ENCODE results near the gene TINAGL1. TPM values are rescaled to one million over a fixed set of nuclear protein-coding genes. Genes with fewer than 3 reads are reported as not detected.

The TINAGL1 gene
- total and polyA plus RNA-seq, 2 experiments from 2014 or later = 1.1 to 3.5 TPM

DNA sequence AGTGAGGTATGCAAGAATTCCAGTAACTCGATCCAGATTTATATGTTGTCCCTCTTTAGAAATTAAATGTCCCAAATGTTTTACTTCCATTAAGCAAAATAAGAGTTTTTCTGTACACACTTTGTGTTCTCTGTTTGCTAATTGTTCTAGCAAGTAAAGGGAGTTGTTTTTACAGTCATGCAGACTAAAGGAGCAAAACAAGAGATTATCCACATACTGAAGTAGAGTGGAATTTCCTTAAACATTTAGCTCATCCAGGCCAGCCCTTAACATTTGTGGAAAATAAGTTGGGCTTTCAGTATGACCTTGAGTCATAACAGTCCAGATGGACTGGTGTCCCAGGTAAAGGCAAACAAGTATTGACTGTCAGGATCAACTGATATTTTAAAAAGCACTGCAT is 44.1 kb upstream of the TINAGL1 start:
- Histone ChIP-seq H4K20me1 (ENCODE audit: insufficient read depth) (no peaks in the 10 kb centered on the region), H3F3A (ENCODE audit: insufficient read depth) (peaks cover 26% of the 10 kb centered on the region; the same call in 1 of the 2 replicates), H3K79me2 (ENCODE audit: insufficient read depth) (no peaks in the 10 kb centered on the region), H3K9ac (no peak overlapping the region), H3K4me1 (ENCODE audit: insufficient read depth) (peaks cover 24% of the 10 kb centered on the region), H3K27me3 (replicated peaks; ENCODE audit: insufficient read depth) (no peaks in the 10 kb centered on the region), H3K4me2 (ENCODE audit: unreplicated experiment) (peak overlapping the region; percentile 8), H3K9me3 (ENCODE audit: low read depth) (no peaks in the 10 kb centered on the region), H3K36me3 (ENCODE audit: low read depth) (no peaks in the 10 kb centered on the region), H3K4me3 (no peak overlapping the region), H3K27ac (no peak overlapping the region), H3K9me2 (ENCODE audit: insufficient read depth) (no peaks in the 10 kb centered on the region), H2AFZ (no peak overlapping the region)
- WGBS, 2 experiments (ENCODE audit: low coverage in 1 of 2, low lambda C conversion rate in 2 of 2, missing lambda C conversion rate in 2 of 2) = 89 to 93% methylated on average over 1 of the region's 1 CpG
- peak; percentile 25 for DNase-seq
- TF ChIP-seq EZH2phosphoT487 (IDR thresholded peaks at IDR 0.05; ENCODE audit: insufficient read depth, low read depth) (no peak), EZH2 (IDR thresholded peaks at IDR 0.05; ENCODE audit: insufficient read depth, poor library complexity, severe bottlenecking) (no peak)
- in situ Hi-C loops (cut with MboI) = loop anchor here (25.0 kb wide), 1 partner anchor 345 kb away; no protein-coding TSS in a partner anchor

DNA sequence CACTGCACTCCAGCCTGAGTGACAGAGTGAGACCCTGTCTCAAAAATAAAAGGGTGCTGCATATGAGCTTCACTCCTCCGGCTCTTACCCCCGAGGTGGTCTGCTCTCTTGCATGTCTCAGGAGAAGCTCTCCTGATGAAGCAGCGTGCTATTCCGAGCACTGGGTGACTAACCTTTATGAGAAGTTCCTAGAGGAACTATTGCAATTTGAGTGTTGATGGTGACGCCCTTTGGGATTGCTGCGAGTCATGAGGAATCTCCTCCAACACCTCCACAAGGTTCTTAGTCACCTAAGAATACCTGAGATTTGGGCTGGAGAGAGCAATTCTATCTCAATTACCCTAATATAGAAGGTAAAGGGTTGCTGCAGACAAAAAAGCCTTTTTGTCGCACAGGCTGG is 40.8 kb upstream of the TINAGL1 start:
- H3K9me3 ChIP-seq (ENCODE audit: low read depth) = no peaks in the 10 kb centered on the region
- H3K4me3 ChIP-seq = no peak overlapping the region
- 80 to 87% methylated on average over 7 of the region's 7 CpGs for WGBS, 2 experiments (ENCODE audit: low coverage in 1 of 2, low lambda C conversion rate in 2 of 2, missing lambda C conversion rate in 2 of 2)
- peak; percentile 35 for DNase-seq
- H3K4me1 ChIP-seq (ENCODE audit: insufficient read depth) = peaks cover 17% of the 10 kb centered on the region
- no peaks in the 10 kb centered on the region for H3K36me3 ChIP-seq (ENCODE audit: low read depth)
- no peaks in the 10 kb centered on the region for H4K20me1 ChIP-seq (ENCODE audit: insufficient read depth)
- TF ChIP-seq EZH2phosphoT487 (IDR thresholded peaks at IDR 0.05; ENCODE audit: insufficient read depth, low read depth) (no peak), EZH2 (IDR thresholded peaks at IDR 0.05; ENCODE audit: insufficient read depth, poor library complexity, severe bottlenecking) (no peak)
- H3K79me2 ChIP-seq (ENCODE audit: insufficient read depth) = no peaks in the 10 kb centered on the region
- in situ Hi-C loops (cut with MboI) = loop anchor here (25.0 kb wide), 1 partner anchor 348 kb away; no protein-coding TSS in a partner anchor
- H3K27ac ChIP-seq = no peak overlapping the region
- peaks cover 20% of the 10 kb centered on the region; the same call in 1 of the 2 replicates for H3F3A ChIP-seq (ENCODE audit: insufficient read depth)
- H3K9ac ChIP-seq = no peak overlapping the region
- H3K9me2 ChIP-seq (ENCODE audit: insufficient read depth) = no peaks in the 10 kb centered on the region
- H3K4me2 ChIP-seq (ENCODE audit: unreplicated experiment) = no peak overlapping the region
- peaks cover 17% of the 10 kb centered on the region for H3K27me3 ChIP-seq (replicated peaks; ENCODE audit: insufficient read depth)
- H2AFZ ChIP-seq = no peak overlapping the region

GRCh38 chr1:31539329-31539728 is 37.0 kb upstream of the TINAGL1 start:
- H3F3A ChIP-seq (ENCODE audit: insufficient read depth) = no peaks in the 10 kb centered on the region
- no peak overlapping the region for H3K9ac ChIP-seq
- H3K9me2 ChIP-seq (ENCODE audit: insufficient read depth) = no peaks in the 10 kb centered on the region
- WGBS, 2 experiments (ENCODE audit: low coverage in 1 of 2, low lambda C conversion rate in 2 of 2, missing lambda C conversion rate in 2 of 2) = 71 to 90% methylated on average over 1 to 3 of the region's 3 CpGs
- H4K20me1 ChIP-seq (ENCODE audit: insufficient read depth) = no peaks in the 10 kb centered on the region
- H2AFZ ChIP-seq = no peak overlapping the region
- TF ChIP-seq EZH2 (IDR thresholded peaks at IDR 0.05; ENCODE audit: insufficient read depth, poor library complexity, severe bottlenecking) (no peak), EZH2phosphoT487 (IDR thresholded peaks at IDR 0.05; ENCODE audit: insufficient read depth, low read depth) (no peak)
- H3K4me3 ChIP-seq = no peak overlapping the region
- peaks cover 35% of the 10 kb centered on the region for H3K27me3 ChIP-seq (replicated peaks; ENCODE audit: insufficient read depth)
- no peaks in the 10 kb centered on the region for H3K36me3 ChIP-seq (ENCODE audit: low read depth)
- H3K4me2 ChIP-seq (ENCODE audit: unreplicated experiment) = no peak overlapping the region
- DNase-seq = no peak
- no peaks in the 10 kb centered on the region for H3K9me3 ChIP-seq (ENCODE audit: low read depth)
- no peaks in the 10 kb centered on the region for H3K4me1 ChIP-seq (ENCODE audit: insufficient read depth)
- H3K27ac ChIP-seq = no peak overlapping the region
- H3K79me2 ChIP-seq (ENCODE audit: insufficient read depth) = no peaks in the 10 kb centered on the region
- in situ Hi-C loops (cut with MboI) = loop anchor here (25.0 kb wide), 1 partner anchor 352 kb away; no protein-coding TSS in a partner anchor

DNA sequence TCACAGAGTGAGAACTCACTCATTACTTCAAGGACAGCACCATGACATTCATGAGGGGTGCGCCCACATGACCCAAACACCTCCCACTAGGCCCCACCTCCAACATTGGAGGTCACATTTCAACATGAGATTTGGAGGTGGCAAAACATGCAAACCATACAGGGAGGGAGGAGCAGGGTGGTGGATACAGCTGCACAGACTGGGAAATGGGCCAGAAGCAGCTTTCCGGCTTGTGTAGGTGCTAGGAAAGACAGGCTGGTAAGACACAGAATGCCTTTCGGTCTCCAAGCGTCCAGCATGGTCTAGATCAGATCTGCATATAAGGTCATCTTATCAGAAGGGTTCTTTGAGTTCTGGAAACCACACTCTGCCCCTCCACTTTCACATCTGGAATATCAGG is 35.1 kb upstream of the TINAGL1 start:
- Histone ChIP-seq H3K4me2 (ENCODE audit: unreplicated experiment) (no peak overlapping the region), H3K9ac (no peak overlapping the region), H3K27me3 (replicated peaks; ENCODE audit: insufficient read depth) (peaks cover 35% of the 10 kb centered on the region), H4K20me1 (ENCODE audit: insufficient read depth) (no peaks in the 10 kb centered on the region), H3K27ac (no peak overlapping the region), H3K79me2 (ENCODE audit: insufficient read depth) (no peaks in the 10 kb centered on the region), H2AFZ (no peak overlapping the region), H3K9me3 (ENCODE audit: low read depth) (no peaks in the 10 kb centered on the region), H3K9me2 (ENCODE audit: insufficient read depth) (no peaks in the 10 kb centered on the region), H3K36me3 (ENCODE audit: low read depth) (no peaks in the 10 kb centered on the region), H3F3A (ENCODE audit: insufficient read depth) (no peaks in the 10 kb centered on the region), H3K4me1 (ENCODE audit: insufficient read depth) (no peaks in the 10 kb centered on the region), H3K4me3 (no peak overlapping the region)
- no peak for TF ChIP-seq EZH2 (IDR thresholded peaks at IDR 0.05; ENCODE audit: insufficient read depth, poor library complexity, severe bottlenecking)
- TF ChIP-seq EZH2phosphoT487 (IDR thresholded peaks at IDR 0.05; ENCODE audit: insufficient read depth, low read depth) = no peak
- no peak for DNase-seq
- 66 to 81% methylated on average over 4 of the region's 4 CpGs for WGBS, 2 experiments (ENCODE audit: low coverage in 1 of 2, low lambda C conversion rate in 2 of 2, missing lambda C conversion rate in 2 of 2)
- in situ Hi-C loops (cut with MboI) = loop anchor here (25.0 kb wide), 1 partner anchor 354 kb away; no protein-coding TSS in a partner anchor
